Measurements from ENCODE around the gene BDKRB1.

The BDKRB1 gene

DNA sequence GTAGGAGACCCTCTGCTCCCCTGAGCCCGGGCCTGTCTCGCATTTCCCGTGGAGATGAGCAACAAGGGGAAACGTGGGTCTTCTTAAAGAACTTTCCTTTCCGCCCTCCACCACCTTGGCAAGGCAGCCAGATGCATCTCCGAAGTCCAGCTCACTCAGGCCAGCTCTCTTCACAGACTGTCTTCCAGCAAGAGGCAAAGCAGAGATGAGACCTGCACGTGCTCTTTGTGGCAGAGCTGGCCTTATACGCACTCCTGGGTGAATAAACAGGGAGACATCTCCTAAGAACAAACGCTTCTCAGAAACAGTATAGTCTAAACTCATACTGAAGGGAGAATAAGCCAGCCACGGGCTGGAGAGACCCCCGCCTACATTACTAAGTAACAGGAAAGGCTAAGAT, 1.3 kb upstream of the BDKRB1 start:
- no peak overlapping the region for H3K4me3 ChIP-seq (replicated peaks; ENCODE audit: low read depth, low read length)
- no peak for DNase-seq (ENCODE audit: extremely low read depth, low read depth)
- TF ChIP-seq, protein P1, sequence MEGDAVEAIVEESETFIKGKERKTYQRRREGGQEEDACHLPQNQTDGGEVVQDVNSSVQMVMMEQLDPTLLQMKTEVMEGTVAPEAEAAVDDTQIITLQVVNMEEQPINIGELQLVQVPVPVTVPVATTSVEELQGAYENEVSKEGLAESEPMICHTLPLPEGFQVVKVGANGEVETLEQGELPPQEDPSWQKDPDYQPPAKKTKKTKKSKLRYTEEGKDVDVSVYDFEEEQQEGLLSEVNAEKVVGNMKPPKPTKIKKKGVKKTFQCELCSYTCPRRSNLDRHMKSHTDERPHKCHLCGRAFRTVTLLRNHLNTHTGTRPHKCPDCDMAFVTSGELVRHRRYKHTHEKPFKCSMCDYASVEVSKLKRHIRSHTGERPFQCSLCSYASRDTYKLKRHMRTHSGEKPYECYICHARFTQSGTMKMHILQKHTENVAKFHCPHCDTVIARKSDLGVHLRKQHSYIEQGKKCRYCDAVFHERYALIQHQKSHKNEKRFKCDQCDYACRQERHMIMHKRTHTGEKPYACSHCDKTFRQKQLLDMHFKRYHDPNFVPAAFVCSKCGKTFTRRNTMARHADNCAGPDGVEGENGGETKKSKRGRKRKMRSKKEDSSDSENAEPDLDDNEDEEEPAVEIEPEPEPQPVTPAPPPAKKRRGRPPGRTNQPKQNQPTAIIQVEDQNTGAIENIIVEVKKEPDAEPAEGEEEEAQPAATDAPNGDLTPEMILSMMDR (IDR thresholded peaks at IDR 0.05; ENCODE audit: low read depth, low read length, missing control alignments), result no peak

DNA sequence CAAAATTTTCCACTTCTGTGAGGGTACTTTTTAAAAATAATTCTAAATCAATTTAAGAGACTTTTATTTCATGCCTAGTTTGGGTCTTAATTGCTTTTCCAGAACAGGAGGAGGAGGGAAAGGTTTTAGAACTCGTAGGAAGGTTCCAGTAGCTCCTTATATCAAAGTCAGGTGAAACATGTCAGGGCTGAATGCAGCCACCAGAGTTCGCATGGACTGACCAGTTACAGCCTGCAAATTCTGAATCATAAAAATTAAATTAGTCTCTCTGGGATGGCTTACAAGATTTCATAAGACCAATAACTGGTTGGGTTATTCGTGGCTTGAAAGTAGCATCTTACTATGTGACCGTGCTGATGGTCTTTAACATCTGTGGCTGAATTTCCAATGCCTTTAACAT, 397 bp downstream of the BDKRB1 start:
- TF ChIP-seq, protein P1 (IDR thresholded peaks at IDR 0.05; ENCODE audit: low read depth, low read length, missing control alignments), result no peak
- no peak for DNase-seq (ENCODE audit: extremely low read depth, low read depth)
- peak overlapping the region; percentile 38 for H3K4me3 ChIP-seq (replicated peaks; ENCODE audit: low read depth, low read length)

DNA sequence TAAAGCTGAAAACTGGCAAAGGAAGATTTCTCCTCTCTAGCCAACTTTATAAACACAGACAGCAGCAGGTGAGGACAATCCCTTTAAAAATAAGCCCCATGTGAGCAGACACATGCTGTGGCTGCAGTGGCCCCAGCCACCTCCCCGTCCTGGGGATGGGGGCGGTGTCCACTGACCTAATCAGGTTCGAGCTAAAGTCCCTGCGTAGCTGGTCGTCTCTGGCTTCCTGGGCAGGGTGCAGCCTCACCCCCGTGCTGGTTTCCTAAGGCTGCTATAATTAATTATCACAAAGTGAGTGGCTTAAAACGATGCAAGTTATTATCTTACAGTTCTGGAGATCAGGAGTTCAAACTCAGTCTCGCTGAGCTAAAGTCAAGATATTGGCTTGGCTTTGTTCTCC, 1.0 kb downstream of the BDKRB1 start:
- H3K4me3 ChIP-seq (replicated peaks; ENCODE audit: low read depth, low read length), result peak overlapping the region; percentile 38
- DNase-seq (ENCODE audit: extremely low read depth, low read depth), result no peak
- TF ChIP-seq, protein P1 (IDR thresholded peaks at IDR 0.05; ENCODE audit: low read depth, low read length, missing control alignments), result no peak

DNA sequence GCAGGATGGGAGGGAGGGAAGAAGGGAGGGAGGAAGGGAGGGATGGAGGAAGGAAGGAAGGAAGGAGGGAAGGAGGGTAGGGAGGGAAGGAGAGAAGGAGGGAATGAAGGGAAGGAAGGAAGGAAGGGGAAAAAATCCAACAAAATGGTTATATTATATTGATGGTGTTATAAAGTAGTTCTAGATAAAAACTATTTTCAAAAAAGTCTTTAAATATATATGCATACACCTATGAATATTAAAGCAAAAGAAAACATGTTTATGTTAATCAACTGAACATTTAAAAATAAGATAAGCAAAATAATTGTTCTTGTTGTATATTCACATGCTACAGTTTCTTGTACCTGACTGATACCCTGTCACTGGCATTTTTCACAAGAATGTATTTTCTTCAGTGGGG, 1.9 kb downstream of the BDKRB1 start:
- peak overlapping the region; percentile 38 for H3K4me3 ChIP-seq (replicated peaks; ENCODE audit: low read depth, low read length)
- no peak for DNase-seq (ENCODE audit: extremely low read depth, low read depth)
- TF ChIP-seq, protein P1 (IDR thresholded peaks at IDR 0.05; ENCODE audit: low read depth, low read length, missing control alignments), result no peak

DNA sequence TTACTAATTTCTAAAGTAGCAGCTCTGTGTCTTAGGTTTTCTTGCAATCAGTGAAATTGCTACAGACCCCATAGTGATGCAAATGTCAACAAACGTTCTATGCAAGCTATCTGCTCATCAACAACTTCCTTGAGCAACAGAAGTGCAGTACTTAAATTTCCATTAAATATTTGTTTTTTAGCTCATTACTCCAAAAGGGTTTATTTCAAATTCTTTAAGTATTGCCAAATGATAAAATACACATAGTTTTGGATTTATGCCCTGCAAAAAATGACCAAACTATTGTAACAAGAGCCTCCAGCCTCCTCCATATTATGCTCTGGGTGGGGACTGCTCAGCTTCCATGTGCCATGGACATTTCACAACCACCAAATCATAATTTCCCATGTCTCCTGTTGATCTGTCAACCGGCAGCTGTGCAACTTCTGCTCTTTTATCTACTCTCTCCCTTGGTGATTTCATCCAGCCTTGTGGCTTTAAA, 4.4 kb downstream of the BDKRB1 start:
- no peak overlapping the region for H3K4me3 ChIP-seq (replicated peaks; ENCODE audit: low read depth, low read length)
- TF ChIP-seq, protein P1 (IDR thresholded peaks at IDR 0.05; ENCODE audit: low read depth, low read length, missing control alignments), result no peak
- DNase-seq (ENCODE audit: extremely low read depth, low read depth), result no peak

DNA sequence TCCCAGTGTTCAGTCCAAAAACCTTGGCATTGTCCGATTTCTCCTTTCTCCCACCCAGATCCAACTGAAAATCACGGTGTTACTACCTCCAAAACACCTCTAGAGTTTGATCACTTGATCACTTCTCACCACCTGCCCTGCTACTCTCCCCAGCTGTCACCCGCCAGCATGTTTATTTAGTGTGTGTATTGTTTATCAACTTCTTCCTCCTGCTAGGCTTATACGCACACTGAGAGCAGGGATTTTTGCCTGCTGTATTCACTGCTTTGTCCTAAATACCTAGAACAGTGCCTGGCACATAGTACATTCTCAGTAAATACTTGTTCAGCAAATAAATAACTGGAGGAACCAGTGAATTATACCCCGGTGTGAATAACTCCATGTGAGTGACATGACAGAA, 5.0 kb downstream of the BDKRB1 start:
- no peak for DNase-seq (ENCODE audit: extremely low read depth, low read depth)
- H3K4me3 ChIP-seq (replicated peaks; ENCODE audit: low read depth, low read length), result no peak overlapping the region
- TF ChIP-seq, protein P1 (IDR thresholded peaks at IDR 0.05; ENCODE audit: low read depth, low read length, missing control alignments), result no peak
